OCI-M1 (cell line): Measurements from ENCODE around the gene HSPB6.
A peak's percentile ranks its signal among the peaks of the same experiment; 100 is the strongest.

ENCODE experiments used
- DNase-seq: peaks from one replicate; lab custom pipeline; 2025; lab: John Stamatoyannopoulos, UW

The HSPB6 gene

DNA sequence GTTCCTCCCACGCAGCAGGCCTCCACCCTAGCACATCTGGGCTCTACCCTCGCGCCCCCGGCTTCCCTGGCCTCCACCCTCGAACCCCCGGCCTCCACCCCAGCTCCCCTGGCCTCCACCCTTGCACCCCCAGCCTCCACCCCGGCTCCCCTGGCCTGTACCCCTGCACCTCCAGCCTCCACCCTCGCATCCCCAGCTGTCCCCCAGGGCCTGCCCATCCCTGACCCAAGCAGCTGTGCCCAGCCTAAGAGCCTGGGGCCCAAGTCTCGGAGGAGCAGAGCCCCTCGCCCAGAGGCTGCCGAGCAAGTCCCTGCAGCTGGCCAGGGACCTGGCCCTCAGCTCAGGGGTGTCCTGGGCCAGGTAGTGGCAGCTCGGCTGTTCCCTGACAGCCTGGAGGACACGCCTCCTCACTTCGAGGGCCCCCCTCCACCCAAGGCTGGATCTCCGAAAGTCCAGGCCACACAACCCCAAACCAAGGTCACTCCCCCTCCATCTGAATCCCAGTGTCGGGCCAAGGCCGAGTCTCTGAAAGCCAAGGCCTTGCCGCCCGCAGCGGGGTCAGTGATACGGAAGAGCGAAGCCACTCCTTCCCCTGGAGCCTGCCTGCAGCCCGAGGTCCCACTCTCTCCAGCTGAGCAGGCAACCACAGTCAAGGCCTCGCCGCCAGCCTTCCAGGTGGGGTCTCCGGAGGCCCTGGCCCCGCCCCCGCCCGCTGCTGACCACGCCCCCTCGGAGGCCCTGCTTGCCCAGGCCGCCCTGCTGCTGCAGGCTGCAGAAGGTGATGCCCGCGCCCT lies 10.7 kb upstream of the HSPB6 start:
- no peak for DNase-seq

DNA sequence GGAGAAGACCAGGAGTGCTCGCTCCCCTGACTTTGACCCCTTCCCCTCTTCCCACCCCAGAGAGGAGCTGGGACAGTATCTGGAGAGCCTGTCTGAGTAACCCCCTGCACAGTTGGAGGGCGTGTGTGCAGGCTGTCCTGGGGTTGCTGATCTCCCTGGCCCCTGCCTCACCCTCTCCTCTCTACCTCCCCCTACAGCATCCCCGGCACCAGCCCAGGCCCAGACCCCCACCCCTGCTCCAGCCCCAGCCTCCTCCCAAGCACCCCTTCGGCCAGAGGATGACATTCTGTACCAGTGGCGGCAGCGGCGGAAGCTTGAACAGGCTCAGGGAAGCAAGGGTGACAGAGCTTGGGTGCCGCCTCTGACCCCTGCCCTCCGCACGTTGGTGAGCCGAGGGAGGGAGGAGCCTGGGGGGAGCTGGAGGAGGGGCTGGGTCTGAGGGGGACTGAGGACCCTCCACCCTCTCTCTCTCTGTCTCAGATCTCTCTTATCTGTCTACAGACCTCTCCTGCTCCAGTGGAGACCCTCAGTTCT lies 9.8 kb upstream of the HSPB6 start:
- DNase-seq, result no peak

DNA sequence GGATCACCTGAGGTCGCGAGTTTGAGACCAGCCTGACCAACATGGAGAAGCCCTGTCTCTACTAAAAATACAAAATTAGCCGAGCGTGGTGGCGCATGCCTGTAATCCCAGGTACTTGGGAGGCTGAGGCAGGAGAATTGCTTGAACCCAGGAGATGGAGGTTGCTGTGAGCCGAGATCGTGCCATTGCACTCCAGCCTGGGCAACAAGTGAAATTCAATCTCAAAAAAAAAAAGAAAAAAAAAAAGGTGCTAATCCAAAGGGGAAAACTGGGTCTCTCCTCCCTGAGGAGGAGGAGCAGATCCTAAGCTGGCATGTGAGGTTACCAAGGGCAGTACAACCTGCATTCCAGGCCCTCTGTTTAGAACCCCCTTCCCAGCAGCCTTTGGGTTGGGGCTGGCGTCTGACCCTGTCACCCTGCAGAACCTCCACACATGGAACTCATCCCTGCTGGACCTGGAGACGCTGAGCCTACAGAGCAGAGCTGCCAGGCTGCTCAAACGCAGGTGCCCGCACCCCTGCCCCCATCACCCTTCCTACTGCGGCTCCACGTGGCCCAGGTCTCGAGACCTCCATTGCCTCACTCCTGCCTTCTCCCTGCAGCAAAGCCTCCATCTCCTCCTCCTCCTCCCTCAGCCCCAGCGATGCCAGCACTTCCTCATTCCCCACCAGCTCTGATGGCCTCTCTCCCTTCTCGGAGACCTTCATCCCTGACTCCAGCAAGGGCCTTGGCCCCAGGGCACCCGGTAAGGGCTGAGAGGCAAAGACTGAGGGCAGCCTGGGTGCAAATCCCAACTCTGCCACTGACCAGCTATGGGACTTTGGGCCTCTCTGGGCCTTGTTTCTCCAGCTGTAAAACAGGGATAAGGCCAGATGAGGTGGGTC lies 7.8 kb upstream of the HSPB6 start:
- DNase-seq, result no peak

DNA sequence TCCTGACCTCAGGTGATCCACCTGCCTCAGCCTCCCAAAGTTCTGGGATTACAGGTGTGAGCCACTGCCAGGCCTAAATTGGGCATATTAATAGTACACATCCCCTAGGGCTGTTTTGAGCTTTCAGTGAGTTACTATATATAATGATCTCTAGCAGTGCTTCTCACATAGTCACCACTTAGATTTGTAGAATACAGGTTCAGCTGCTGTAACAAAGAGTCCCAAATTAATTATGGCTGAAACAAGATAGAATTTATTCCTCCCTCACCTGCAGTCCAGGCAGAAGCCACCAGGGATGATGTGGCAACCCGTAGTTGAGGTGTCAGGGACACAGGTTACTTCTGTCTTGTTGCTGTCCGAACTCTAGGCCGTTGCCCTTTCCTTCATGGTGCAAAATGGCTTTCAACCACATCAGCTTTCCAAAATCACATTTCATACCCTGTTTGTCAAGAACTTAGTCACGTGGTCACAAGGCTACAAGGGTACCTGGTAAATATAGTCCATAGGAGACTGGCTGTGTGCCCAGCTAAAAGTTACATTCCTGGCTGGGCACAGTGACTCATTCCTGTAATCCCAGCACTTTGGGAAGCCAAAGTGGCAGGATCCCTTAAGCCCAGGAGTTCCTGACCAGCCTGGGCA lies 4.0 kb upstream of the HSPB6 start:
- no peak for DNase-seq

DNA sequence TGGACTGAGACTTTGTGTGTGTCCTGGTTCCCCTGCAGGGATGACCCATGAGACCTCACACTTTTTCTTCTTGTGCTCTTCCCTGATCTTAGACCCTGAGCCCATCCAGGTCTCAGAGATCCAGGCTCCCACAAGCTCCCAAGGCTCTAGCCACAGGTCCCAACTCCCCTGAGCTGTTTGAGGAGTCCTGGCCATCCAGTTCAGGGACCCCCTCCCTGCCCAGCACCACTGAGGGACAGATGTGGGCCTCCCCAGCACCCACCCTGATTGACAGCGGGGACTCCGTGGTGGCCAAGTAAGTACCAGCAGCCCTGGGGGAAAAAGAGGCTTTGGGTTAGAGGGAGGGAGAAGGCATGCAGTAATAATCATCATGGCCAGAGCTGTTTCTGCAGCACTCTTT lies 2.9 kb upstream of the HSPB6 start:
- no peak for DNase-seq

DNA sequence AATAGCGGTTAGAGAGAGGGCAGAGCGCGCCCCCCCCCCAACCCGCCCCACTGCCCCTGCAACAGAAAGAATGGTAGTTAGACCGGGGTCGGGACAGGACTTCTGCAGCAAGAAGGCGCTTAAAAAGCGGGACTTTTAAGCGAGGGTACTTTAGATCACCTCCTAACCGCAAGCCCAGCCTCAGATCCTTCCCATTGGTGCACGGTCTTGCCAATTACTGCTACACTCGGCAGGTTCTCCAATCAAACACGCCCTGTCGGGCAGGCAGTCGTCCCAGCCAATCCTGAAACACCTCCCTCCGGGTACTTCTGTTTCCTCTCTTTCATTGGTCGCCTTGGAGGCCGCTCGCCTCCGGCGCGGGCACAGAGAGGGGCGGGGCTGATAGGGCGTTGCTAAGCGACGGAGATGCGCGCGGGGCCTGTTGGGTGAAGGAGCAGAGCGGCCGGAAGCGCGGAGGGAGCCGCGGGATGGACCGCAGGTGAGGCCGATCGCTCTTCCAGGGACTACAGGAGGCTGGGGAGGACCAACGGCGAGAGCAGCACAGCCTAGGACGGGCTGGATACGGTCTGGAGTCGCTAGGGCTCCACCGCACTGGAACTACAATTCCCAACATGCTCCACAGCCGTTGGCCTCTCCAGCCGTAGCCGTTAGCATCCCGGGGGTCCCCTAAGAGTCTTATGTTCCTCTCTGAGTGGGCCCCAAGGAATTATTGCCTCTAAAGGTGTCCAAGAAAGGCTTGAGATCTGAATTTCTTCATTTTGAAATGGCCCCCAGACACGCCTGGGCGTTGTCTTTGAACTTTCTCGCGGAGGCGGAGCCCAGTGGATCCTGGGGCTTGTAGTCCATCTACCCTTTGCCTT lies 1.1 kb upstream of the HSPB6 start, which contains the start of gene PROSER3:
Gene PROSER3, plus strand, starts transcription at position 428 of the 860 bp plus-strand sequence. Its CDS starts 40 bp downstream, at position 468.
- DNase-seq, result peak; percentile 100

DNA sequence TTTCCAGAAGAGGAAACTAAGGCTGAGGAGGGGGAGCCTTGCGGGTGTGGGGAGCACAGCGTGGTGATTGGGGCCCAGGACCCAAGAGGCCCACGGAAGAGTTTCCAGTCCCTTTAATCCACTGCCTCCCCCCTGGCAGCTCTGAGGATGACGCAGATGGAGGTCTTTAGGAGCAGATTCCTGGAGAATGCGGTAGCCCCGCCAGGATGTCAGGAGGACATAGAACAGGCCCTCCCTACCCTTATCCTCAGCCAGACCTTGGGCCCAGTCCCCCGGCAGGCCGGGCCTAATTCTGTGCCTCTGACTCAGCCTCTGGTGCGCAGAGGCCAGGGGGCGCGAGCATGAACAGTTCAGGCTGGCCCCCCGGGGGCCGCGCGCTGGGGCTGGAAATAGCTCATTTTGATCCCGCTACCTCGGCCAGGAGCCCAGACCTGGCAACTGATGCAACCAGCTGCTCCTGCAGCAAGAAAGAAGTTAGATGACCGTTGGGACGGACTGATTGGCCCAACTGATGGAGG lies 461 bp upstream of the HSPB6 start:
- DNase-seq, result no peak

DNA sequence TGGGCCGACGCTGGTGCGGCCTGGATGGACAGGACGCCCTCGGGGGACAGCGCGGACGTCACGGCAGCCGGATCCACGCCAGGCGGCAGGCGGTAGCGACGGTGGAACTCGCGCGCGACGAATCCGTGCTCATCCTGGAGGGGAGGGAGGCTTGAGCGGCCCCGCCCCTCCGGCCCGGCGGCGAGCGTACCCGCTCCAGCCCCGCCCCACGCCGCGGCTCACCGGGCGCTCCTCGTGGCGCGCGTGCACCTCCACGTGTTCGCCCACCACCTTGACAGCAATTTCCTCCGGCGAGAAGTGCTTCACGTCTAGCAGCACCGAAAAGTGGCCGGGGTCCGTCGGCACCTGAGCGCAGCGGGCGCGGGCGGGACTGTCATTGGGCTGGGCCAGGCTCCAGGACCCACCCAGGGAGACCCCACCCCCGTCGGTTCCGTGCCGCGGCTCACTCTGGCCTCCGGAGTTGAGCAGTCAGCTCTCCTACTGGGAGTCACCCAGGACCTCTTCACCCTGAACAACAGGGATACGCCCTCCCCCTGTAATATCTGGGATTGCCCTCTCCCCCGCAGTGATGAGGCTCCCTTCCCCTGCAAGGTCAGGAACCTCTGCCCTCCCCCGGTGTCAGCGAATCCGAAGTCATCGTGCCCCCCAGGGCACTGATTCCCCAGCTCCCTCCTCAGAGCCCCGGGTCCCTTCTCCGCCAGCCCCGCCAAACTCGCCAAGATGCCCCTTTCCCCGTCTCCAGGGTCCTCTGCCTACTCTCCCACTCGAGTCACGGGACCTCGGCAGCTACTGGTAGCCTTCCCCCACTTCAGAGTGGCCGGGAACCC lies 1.1 kb downstream of the HSPB6 start:
- DNase-seq, result no peak

DNA sequence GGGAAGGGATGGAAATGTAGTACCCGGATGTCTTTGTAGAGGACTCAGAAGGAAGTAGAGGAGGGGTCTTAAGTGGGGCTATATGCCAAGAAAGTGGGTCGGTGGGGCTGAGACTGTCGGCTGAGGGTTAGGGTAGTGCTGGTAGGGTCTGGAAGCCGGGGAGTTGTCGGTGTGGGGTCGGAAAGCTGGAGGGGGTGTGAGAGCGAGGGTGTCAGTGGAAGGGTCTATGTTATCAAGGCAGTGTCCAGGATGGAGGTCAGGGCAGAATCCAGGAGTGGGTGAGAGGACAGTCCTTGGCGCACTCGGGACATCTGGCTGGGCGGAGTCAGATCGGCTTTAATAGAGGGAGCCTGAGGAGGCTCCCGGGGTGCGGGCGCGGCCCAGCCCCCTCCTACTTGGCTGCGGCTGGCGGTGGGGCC lies 1.7 kb downstream of the HSPB6 start:
- DNase-seq, result no peak

DNA sequence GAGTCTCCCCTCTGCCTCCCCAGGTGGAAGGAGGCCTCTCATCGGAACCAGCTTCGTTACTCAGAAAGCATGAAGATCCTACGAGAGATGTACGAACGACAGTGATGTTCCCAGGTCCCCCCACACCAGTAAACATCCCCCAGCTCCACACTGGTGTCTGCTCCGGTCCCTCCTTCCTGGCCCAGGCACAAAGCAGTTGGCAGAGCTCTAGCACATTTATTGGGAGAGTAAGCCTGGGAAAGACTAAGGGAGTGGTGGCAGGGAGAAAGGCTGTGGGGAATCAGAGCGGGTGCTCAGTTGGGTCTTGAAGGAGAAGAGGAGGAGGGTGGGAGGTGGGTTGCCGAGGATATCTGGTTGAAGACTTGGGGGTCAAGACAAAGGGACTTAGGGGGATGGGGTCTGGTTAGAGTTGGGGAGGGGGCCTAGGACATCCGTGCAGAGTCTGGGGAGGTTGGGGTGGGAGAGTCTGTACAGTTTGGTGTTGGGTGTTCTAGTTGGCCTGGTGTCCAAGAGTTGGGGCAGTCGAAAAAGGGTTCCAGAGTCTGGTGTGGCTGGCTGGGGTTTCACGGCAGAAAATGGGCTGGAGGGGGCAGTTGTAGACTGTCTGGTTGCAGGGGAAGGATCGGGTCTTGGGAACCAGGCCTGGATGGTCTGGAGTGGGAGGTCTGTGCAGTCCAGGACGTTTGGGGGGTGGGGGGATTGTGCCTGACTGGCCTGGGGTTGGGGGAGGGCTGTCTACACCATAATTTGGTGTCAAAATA lies 2.3 kb downstream of the HSPB6 start:
- DNase-seq, result no peak

DNA sequence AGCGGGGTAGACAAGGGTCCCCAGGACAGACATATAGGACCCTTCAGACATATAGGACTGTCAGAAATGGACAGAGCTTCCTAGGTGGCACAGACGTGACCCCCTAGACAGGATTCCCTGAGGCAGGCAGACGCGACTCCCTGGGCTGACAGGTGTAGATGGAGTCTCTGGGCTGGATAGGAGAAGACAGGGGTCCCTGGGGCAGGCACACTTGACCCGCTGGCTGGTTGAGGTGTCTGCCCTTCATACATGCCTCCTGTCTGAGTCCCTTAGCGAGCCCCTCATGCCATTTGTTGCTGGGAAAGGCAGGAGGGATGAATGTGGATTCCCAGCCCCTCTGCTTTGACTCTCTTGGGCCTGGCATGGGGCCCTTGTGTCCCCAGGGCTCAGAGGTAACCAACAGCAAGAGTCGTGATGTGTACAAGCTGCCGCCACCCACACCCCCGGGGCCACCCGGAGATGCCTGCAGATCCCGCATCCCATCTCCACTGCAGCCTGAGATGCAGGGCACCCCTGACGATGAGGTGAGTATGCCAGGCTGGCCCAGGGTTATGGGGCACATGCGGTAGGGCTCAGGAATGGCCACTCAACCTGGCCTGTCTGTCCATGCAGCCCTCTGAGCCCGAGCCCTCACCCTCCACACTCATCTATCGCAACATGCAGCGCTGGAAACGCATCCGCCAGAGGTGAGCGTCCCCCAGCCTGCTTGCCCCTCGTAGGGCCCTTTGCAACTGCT lies 3.0 kb downstream of the HSPB6 start:
- no peak for DNase-seq

DNA sequence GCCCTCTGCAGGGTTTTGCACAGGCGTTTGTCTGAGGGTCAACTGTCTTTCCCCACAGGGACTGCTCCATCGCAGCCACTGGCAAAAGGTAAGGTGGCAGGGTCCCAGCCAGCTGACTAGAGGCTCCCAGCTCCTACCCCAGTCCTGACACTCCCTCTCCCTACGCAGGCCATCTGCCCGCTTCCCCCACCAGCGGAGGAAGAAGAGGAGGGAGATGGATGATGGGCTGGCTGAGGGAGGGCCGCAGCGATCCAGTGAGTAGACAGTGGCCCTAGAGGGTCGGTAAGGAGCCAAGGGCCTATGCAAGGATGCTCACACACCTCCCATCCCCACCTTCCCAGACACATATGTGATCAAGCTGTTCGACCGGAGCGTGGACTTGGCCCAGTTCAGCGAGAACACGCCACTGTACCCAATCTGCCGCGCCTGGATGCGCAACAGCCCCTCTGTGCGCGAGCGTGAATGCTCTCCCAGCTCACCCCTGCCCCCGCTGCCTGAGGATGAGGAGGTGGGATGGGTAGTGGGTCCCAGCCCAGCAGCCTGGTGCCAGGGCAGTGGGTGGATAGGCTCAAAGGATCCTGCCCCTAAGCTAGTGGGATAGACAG lies 4.0 kb downstream of the HSPB6 start:
- no peak for DNase-seq

DNA sequence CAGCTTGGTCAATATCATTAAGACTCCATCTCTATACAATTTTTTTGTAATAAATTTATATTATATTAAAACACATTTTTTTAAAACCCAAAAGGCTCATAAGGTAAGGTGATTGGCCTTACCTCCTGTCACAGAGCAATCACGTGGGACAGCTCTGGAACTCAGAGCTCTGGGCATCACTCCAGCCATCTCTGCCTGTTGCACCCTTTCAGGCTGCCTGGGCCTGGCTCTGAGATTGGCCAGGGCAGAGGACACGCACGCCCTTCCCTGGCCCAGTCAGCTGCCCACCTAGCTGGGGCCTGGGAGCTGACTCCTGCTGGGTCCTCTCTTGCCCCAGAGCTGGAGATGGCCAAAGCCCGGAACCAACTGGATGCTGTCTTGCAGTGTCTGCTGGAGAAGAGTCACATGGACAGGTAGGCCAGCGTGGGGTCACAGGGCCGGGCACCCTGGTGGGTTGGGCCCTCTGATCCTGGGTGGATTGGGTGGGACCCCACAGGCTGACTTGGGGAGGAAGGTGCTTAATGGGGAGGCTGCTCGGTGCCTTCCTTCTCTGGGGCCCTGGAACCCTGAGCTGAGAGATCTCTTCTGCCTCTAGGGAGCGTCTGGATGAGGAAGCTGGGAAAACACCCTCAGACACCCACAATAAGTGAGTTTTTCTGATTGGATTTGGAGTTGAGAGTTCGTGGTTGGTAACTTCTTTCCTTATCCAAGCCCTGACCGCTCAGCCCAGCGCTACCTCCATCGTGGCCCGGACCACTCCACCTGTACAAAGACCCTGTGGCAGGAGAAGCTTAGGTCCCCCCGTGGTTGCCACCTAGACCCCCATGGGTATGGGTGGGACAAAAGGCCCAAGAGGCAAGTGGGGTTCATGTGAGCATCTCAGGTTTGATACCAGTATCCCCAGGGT lies 4.7 kb downstream of the HSPB6 start:
- no peak for DNase-seq

DNA sequence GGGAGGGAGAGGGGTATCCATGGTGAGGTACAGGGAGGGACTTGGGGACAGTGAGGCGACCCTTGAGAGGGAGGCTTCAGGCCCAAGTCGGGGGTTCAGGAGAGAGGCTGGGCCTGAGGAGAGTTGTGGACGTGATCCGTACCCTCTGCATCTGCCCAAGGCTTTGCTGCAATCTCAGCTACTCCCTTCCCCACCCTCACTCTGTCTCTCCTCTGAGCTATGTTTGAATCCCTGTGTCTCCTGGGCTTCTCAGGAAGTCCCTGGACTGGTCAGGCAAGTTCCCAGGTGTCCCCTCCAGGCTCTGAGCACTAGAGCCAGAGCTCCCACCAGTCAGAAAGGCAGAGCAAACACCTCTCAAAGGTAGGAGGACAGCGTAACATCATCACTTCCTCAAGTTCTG lies 6.7 kb downstream of the HSPB6 start:
- DNase-seq, result no peak

DNA sequence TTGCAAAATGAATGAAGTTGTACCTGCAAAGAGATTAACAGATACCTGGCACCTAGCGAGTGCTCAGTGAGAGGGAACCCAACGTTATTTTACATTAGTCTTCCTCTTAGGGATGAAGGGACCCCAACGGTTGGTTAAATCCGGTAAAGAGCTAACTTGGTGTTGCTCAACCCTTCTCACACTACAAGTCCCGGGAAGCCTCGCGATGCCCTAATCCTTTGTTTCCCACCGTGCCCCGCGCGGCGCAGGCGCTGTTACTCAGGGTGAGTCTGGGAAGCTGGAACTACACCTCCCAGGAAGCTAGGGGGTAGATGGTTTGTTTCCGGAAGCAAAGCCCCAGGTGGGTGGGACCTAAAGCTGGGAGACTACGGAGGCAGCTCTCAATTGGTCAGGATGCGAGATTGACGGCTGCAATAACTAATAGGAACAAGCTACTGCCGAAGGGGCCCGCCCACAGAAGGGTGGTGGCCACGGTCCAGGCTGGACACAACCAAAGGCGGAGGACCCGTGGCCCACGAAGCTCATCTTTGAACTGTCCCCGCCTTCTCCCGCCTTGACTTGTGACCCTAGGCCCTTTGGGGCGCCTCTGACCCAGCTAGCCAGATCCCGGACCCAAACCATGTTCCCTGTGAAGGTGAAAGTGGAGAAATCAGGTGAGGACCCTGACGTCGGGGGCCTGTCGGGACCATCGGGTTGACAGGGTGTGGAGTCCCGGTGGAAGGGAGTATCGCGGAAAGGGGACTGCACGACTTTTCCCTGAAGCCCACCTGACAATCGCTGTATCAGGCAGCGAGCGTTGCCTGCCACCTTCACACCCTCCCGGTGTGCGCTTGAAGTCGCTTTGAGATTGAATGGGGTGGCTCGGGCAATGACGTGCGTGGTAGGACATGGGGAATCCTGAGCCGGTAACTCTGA lies 8.5 kb downstream of the HSPB6 start, which contains the start of gene LIN37:
Gene LIN37, plus strand, starts transcription at position 471 of the 915 bp plus-strand sequence. Its CDS starts 149 bp downstream, at position 620.
- DNase-seq, result peak; percentile 100

DNA sequence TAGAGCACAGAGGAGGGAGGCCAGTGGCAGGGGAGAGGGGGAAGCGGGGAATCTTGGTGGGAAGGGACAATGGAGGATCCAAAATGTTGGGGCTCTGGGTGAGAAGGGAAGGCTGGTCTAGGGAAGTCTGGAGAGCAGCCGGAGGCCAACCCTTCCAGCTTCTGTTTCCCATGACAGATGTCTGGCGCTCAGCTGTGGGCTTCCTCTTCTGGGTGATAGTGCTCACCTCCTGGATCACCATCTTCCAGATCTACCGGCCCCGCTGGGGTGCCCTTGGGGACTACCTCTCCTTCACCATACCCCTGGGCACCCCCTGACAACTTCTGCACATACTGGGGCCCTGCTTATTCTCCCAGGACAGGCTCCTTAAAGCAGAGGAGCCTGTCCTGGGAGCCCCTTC lies 10.3 kb downstream of the HSPB6 start:
- no peak for DNase-seq
